GM18951 (cell line): ENCODE measurements around the gene NUFIP1.

Experiments
- POLR2A ChIP-seq: IDR thresholded peaks from 4 replicates; pipeline ENCODE4 v1.6.1; 2011; ENCODE audit warnings: mild to moderate bottlenecking; ENCODE audit not compliant: insufficient read length, insufficient read depth; ENCODE audit errors: extremely low read depth
- in situ Hi-C: fragments of 300-500 bp; cut with MboI; formaldehyde crosslinking; loops from one replicate; pipeline ENCODE4 v1.12.0; 2022; ENCODE audit warnings: low sequenced_read_pairs, mixed read lengths, inconsistent platforms; ENCODE audit not compliant: unreplicated experiment

NUFIP1 gene

GRCh38 chr13:44978328-44978727, 10.9 kb downstream of the NUFIP1 start:
- in situ Hi-C loops, result no loop called here

DNA sequence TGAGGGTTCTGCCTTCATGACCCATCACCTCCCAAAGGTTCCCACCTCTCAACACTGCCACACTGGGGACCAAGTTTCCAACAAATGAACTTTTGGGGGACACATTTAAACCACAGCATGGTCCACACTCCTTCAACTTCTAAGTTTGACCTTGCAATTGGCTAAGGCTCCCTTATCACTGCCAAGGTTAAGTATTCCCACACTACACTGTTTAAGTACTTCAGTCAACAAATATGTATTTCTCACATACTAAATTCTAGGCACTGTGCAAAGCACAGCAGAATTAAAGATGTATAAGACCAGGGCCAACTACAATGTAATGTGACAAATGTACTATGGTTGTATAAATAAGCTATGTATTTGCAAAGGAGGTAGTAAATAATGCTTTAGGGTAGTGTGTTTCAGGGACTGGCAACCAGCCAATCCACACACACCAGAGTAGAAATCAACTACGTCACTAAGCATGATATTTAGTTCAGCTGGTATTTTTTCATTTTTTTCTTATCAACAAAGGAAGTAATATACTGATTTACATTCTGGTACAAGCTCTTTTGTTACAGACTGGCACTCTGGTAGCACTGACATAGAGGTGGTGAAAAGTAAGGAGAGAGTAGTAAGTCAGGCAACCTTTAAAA, 12.2 kb downstream of the NUFIP1 start:
- no peak for TF ChIP-seq POLR2A
- in situ Hi-C loops, result no loop called here

More at GRCh38 chr13:44978328-44978727, 10.9 kb downstream of the NUFIP1 start:
- no peak for TF ChIP-seq POLR2A

DNA sequence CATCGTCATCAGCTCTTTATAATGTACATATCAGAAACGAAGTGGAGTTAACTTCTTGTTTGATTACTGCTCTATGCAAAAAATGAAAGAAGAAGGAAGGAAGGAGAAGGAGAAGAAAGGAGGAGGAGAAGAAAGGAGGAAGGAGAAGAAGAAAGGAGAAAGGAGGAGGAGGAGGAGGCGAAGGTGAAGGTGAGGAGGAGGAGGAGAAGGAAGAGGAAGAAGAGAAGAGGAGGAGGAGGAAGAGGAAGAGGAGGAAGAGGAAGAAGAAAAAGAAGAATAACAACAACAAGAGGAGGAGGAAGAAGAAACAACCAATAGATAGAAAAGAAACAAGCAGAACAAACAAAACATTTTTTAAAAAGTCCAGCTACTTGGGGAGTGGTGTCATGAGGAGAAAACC, 13.1 kb downstream of the NUFIP1 start:
- TF ChIP-seq POLR2A, result no peak
- in situ Hi-C loops, result no loop called here

DNA sequence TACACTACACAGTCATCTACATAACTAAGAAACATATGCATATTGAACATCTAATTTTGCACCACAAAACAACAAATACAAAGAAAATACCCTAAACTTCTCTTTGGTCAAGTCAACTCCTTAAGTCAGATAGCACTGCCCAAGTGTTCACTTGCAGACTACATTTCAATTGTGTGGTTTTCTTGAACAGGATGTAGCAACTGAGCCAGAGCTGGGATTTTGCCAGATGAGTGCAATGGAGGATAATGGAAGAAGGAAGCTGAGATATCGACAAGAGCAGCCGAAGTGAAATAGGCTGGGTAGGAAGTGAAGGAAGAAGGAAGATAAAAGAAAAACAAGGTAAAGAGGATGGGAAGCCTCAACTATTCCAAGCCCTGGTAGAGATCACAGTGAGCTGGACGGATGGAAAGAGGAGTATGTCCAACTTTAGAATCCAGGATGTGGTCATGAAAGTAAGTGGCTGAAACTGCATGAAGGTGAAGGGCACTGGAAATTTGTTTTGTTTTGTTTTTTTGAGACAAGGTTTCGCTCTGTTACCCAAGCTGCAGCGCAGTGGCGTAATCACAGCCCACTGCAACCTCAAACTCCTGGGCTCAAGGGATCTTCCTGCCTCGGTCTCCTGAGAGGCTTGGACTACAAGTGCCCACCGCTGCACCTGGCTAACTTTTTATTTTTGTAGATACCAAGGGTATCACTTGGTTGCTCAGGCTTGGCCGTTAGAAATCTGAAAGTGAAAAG, 15.0 kb downstream of the NUFIP1 start:
- no peak for TF ChIP-seq POLR2A
- in situ Hi-C loops, result loop anchor here (25.0 kb wide), 1 partner anchor 487 kb away; no protein-coding TSS in a partner anchor

GRCh38 chr13:44972956-44973581, 16.2 kb downstream of the NUFIP1 start:
- no peak for TF ChIP-seq POLR2A
- in situ Hi-C loops, result loop anchor here (25.0 kb wide), 1 partner anchor 486 kb away; no protein-coding TSS in a partner anchor

- in situ Hi-C loops, result loop anchor here (25.0 kb wide), 1 partner anchor 485 kb away; no protein-coding TSS in a partner anchor
- no peak for TF ChIP-seq POLR2A
Observed at GRCh38 chr13:44971656-44972595, 17.3 kb downstream of the NUFIP1 start.

DNA sequence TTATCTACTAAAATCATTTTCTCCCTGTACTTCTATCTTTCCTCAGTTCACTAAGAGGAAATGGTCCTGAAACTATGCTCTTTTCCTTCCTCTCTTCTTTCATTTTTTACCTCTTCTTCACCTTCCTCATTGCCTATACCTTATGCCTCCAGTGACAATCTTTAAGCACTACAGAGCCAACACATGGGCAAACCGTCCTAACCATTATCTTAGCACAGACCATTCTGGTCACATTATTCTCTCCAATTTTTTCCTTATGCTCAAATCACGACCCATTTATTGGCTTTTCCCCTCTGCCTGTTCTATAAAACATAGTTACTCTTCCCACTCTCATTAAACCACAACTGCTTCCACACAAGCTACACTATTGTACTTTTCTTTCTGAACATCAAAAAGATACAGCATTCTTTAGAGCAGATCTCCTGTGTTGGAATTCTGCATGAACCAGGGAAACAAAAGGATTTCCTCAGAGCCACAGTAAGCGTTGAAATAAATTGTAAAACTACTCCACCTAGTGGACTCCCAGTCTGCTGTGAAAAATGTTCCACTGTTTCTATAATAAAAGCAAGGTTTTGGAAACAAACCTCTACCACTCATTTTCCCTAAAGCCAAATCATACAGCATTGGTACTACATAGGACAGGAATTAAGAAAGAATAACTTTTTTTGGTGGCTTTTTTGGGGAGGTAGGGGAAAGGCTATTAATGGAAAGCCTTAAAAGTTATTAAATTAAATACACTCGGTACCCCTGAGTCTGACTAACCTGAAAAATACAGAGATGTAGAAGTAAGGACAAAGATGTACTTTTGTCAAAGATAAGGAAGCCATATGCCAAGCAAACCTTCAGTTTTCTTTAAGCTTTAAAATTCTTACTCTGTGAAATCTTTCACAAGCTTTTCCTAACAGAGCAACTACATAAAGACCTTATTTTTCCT, 19.5 kb downstream of the NUFIP1 start:
- no peak for TF ChIP-seq POLR2A
- in situ Hi-C loops, result loop anchor here (25.0 kb wide), 1 partner anchor 483 kb away; no protein-coding TSS in a partner anchor

DNA sequence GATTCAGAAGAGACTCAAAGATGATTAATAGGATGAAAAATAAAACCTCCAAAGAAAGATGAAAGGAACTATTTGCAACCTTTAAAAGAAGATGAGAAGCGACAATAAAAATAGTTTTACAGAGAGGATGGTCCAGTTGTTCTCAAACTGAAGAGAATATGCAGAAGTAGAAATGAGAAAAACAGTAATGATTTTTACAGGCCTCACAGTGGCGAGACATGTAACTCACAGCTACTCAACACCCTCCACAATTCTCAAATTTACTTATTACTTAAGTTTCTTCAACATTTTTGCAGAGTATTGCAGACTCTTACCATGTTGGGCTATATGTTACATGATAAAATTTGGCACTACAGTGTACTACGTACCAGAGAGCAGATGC, 20.8 kb downstream of the NUFIP1 start:
- no peak for TF ChIP-seq POLR2A
- in situ Hi-C loops, result loop anchor here (25.0 kb wide), 1 partner anchor 481 kb away; no protein-coding TSS in a partner anchor

GRCh38 chr13:44967704-44968433, 21.4 kb downstream of the NUFIP1 start:
- in situ Hi-C loops, result loop anchor here (25.0 kb wide), 1 partner anchor 481 kb away; no protein-coding TSS in a partner anchor
- TF ChIP-seq POLR2A, result no peak

GRCh38 chr13:44961997-44962396, 27.3 kb downstream of the NUFIP1 start:
- in situ Hi-C loops, result loop anchor here (25.0 kb wide), 1 partner anchor 475 kb away; no protein-coding TSS in a partner anchor
- no peak for TF ChIP-seq POLR2A

GRCh38 chr13:44955406-44955805, 33.9 kb downstream of the NUFIP1 start:
- in situ Hi-C loops, result loop anchor here (25.0 kb wide), 1 partner anchor 468 kb away; no protein-coding TSS in a partner anchor
- no peak for TF ChIP-seq POLR2A

- in situ Hi-C loops, result loop anchor here (25.0 kb wide), 1 partner anchor 467 kb away; no protein-coding TSS in a partner anchor
Observed at GRCh38 chr13:44954224-44954623, 35.0 kb downstream of the NUFIP1 start.

More at GRCh38 chr13:44954224-44954623, 35.0 kb downstream of the NUFIP1 start:
- TF ChIP-seq POLR2A, result no peak
